Transverse colon (tissue), 4 donors: ENCODE measurements around the gene MMP25. TPM values are rescaled to one million over a fixed set of nuclear protein-coding genes. Genes with fewer than 3 reads are reported as not detected.
A peak's percentile ranks its signal among the peaks of the same experiment; 100 is the strongest.
"Not testable (repeated sequence)": the region's sequence is repeated elsewhere in the genome, so short reads cannot be mapped to it uniquely, and the experiment has no call there.

Experiments used
- DNase-seq: peaks from one replicate; pipeline ENCODE4 v3.0.0-alpha.2; 2019
- H3K27ac ChIP-seq, 4 donors: fragments of 200-600 bp; sonication (generic); 2 replicates each; pipeline ENCODE4 v1.5.1; 2016 to 2018; ENCODE audit warnings: inconsistent platforms in 4 of 4
- H3K27me3 ChIP-seq: fragments of 200-600 bp; sonication (generic); 2 replicates; pipeline ENCODE4 v1.5.1; 2017; ENCODE audit warnings: inconsistent platforms
- H3K36me3 ChIP-seq, 4 donors: fragments of 200-600 bp; sonication (generic); 2 replicates each; pipeline ENCODE4 v1.5.1; 2017 to 2019; ENCODE audit warnings: inconsistent platforms in 4 of 4
- H3K4me1 ChIP-seq, 4 donors: fragments of 200-600 bp; sonication (generic); 2 replicates each; pipeline ENCODE4 v1.5.1; 2017 to 2020; ENCODE audit warnings: inconsistent platforms in 4 of 4
- H3K4me3 ChIP-seq, 4 donors: fragments of 200-600 bp; sonication (generic); 1 replicate in 1 of 4; 2 replicates in 3 of 4; pipeline versions ENCODE4 v1.5.1 to v1.6.1; 2017 to 2019; ENCODE audit warnings: inconsistent platforms in 4 of 4
- H3K9me3 ChIP-seq, 2 donors: fragments of 200-600 bp; sonication (generic); 2 replicates each; pipeline ENCODE4 v1.5.1; 2017 to 2019; ENCODE audit warnings: inconsistent platforms in 2 of 2
- EP300 ChIP-seq: sonication (generic); formaldehyde crosslinking; IDR thresholded peaks from one replicate; pipeline ENCODE4 v1.6.1; 2017; ENCODE audit warnings: antibody characterized with exemption, low read depth
- POLR2A ChIP-seq: fragments of 450-650 bp; IDR thresholded peaks from one replicate; pipeline ENCODE4 v1.6.1; 2016; ENCODE audit warnings: antibody characterized with exemption, mild to moderate bottlenecking, moderate library complexity
- POLR2AphosphoS5 ChIP-seq, 3 donors: sonication (generic); formaldehyde crosslinking; IDR thresholded peaks; one replicate each; pipeline ENCODE4 v1.6.1; 2016; ENCODE audit warnings: antibody characterized with exemption in 3 of 3
- WGBS, 2 donors: methylation state at CpG; one replicate each; pipeline ENCODE4 v1.1.5; 2018; ENCODE audit warnings: low coverage in 1 of 2; 5-methylcytosine and 5-hydroxymethylcytosine counted together
- in situ Hi-C, 4 donors: fragments of 200-750 bp; cut with MboI; loops; one replicate each; pipeline versions ENCODE4 v1.15.0 to v1.15.1; 2017; ENCODE audit warnings: low sequenced_read_pairs in 3 of 4, low pct_ligation_motif_present in 1 of 4, low pct_unique_long_range_greater_than_20kb in 1 of 4
- intact Hi-C: fragments of 100-400 bp; cut with DNase I; formaldehyde crosslinking; loops from one replicate; pipeline ENCODE4 v1.15.1; 2023; ENCODE audit warnings: low total_unique reads
- total RNA-seq, 4 donors: library from RNA; depleted of rRNA; stranded (reverse); fragments of >200 nt; gene quantifications; one replicate each; pipeline ENCODE4 v1.1.0, GENCODE V29; 2016
- TF ChIP-seq, protein P1 (sequence below), 5 experiments: fragments of 200-600 bp in 3 of 5; fragments of 450-650 bp in 2 of 5; sonication (generic) in 3 of 5; IDR thresholded peaks; 1 replicate in 2 of 5; 2 replicates in 3 of 5; pipeline ENCODE4 v1.5.1; 2016 to 2017; ENCODE audit warnings: antibody characterized with exemption in 5 of 5, inconsistent platforms in 3 of 5, mild to moderate bottlenecking in 2 of 5, moderate library complexity in 1 of 5

Gene MMP25
- total RNA-seq, 4 donors from 2014 or later = 1.6 to 9.4 (median 1.8) TPM; not detected in 1

DNA sequence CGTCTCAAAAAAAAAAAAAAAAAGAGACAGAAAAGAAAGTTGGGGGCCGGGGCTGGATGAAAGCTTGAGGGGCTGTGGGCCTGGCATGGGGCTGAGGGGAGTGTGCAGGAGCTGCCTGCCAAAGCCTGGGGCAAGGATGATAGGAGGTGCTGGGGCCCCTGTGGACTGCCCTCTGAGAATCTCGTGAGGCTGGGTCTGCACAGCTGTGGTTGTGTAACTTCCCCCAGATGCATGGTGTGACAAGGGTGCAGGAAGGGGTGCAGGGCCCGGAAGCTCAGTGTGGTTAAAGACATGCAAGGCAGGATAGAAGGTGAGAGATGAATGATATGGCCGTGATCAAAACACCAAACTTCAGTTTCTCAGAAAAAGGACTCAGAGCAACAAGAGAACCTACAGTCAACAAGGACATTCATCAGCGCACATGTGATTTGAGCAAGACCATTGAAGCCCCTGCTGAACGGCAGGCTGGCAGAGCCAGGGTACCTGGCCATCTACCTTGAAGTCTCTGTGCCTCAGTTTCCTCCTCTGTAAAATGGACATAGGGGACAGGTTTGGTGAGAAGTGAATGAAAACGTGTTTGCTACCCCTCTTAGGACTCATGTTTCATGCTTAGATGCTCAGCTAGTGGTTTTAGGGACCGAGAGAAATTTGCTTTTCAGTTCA is 28.6 kb downstream of the MMP25 start:
- H3K4me3 ChIP-seq = no peak overlapping the region
- H3K27ac ChIP-seq = peak overlapping the region; percentile 44 to 62 (median 61)
- WGBS, 2 donors = 48 to 59% methylated on average over 6 to 9 of the region's 9 CpGs
- H3K27me3 ChIP-seq = no peaks in the 10 kb centered on the region
- in situ Hi-C loops = no loop called here
- H3K36me3 ChIP-seq = no peaks in the 10 kb centered on the region
- TF ChIP-seq, protein P1, sequence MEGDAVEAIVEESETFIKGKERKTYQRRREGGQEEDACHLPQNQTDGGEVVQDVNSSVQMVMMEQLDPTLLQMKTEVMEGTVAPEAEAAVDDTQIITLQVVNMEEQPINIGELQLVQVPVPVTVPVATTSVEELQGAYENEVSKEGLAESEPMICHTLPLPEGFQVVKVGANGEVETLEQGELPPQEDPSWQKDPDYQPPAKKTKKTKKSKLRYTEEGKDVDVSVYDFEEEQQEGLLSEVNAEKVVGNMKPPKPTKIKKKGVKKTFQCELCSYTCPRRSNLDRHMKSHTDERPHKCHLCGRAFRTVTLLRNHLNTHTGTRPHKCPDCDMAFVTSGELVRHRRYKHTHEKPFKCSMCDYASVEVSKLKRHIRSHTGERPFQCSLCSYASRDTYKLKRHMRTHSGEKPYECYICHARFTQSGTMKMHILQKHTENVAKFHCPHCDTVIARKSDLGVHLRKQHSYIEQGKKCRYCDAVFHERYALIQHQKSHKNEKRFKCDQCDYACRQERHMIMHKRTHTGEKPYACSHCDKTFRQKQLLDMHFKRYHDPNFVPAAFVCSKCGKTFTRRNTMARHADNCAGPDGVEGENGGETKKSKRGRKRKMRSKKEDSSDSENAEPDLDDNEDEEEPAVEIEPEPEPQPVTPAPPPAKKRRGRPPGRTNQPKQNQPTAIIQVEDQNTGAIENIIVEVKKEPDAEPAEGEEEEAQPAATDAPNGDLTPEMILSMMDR (IDR thresholded peaks at IDR 0.05) = no peak
- TF ChIP-seq POLR2AphosphoS5 (IDR thresholded peaks at IDR 0.05) (no peak), EP300 (no peak), POLR2A (no peak)
- H3K9me3 ChIP-seq = no peaks in the 10 kb centered on the region
- intact Hi-C loops = no loop called here
- DNase-seq = peak; percentile 63
- H3K4me1 ChIP-seq = peaks cover 0 to 7% (median 1%) of the 10 kb centered on the region in 4 donors

DNA sequence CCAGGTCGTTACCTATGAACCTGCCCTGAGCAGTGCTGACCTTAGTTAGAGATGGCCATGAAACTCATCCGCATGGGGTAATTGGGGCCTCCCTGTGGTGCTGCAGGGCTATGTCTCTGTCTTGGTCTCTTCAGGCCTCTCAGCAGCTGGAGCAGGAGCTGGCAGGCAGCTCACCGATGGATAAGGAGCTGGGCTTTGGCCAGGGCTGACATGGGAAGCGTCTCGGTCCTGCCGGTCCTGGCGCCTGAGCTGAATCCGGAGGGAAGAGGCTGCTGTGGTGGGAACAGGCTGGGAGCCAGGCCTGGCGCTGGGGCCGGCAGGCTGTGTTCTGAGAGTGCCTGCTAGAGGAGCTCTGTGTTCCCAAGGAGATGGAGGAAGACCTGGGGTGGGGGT is 29.2 kb downstream of the MMP25 start:
- DNase-seq = no peak
- no peaks in the 10 kb centered on the region for H3K36me3 ChIP-seq
- TF ChIP-seq EP300 (no peak), POLR2AphosphoS5 (IDR thresholded peaks at IDR 0.05) (no peak), POLR2A (no peak)
- TF ChIP-seq, protein P1 (IDR thresholded peaks at IDR 0.05) = no peak
- no peaks in the 10 kb centered on the region for H3K27me3 ChIP-seq
- H3K4me1 ChIP-seq = peaks cover 0 to 7% (median 1%) of the 10 kb centered on the region in 4 donors
- H3K4me3 ChIP-seq = no peak overlapping the region
- in situ Hi-C loops (no loop called here), intact Hi-C loops (no loop called here)
- H3K9me3 ChIP-seq = no peaks in the 10 kb centered on the region
- H3K27ac ChIP-seq = peak overlapping the region; percentile 44 to 62 (median 61)
- 33% methylated on average over 6 of the region's 10 CpGs; no CpG with 5 or more reads in 1 of the 2 donors for WGBS, 2 donors

DNA sequence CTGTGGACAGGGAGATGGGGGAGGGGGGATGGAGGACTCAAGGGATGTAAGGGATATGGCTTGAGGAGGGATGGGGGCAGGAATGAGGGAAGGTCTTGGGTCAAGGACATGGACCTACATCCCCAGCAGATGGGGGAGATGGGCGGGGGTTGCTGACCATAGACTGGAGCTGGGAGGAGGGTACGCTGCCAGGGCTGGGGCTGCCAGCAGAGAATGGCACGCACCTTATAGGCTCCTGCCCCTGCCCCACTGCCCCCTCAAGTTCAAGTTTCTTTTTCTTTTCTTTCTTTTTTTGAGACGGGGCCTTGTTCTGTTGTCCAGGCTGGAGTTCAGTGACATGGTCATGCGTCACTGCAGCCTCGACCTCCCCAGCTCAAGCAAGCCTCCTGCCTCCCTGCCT is 29.6 kb downstream of the MMP25 start:
- 76 to 78% methylated on average over 3 to 6 of the region's 6 CpGs for WGBS, 2 donors
- in situ Hi-C loops, H3K9me3 ChIP-seq, H3K4me1 ChIP-seq, H3K27me3 ChIP-seq, DNase-seq, H3K36me3 ChIP-seq, intact Hi-C loops, H3K4me3 ChIP-seq: not testable (repeated sequence)
- peak overlapping the region; percentile 56 to 62 (median 61) for H3K27ac ChIP-seq

- no peak for DNase-seq
- H3K4me3 ChIP-seq = no peak overlapping the region
- intact Hi-C loops = no loop called here
Measured at GRCh38 chr16:3076577-3076976, 30.2 kb downstream of the MMP25 start.

GRCh38 chr16:3080024-3080423 is 33.7 kb downstream of the MMP25 start:
- no peak overlapping the region for H3K4me3 ChIP-seq
- H3K9me3 ChIP-seq = no peaks in the 10 kb centered on the region
- intact Hi-C loops (no loop called here), in situ Hi-C loops (no loop called here)
- no peaks in the 10 kb centered on the region for H3K27me3 ChIP-seq
- peaks cover 0 to 6% (median 1%) of the 10 kb centered on the region in 4 donors for H3K4me1 ChIP-seq
- WGBS, 2 donors = 84 to 90% methylated on average over 13 to 17 of the region's 17 CpGs
- no peak for DNase-seq
- H3K36me3 ChIP-seq = no peaks in the 10 kb centered on the region
- H3K27ac ChIP-seq = no peak overlapping the region
- TF ChIP-seq, protein P1 (IDR thresholded peaks at IDR 0.05) = no peak

More at GRCh38 chr16:3076577-3076976, 30.2 kb downstream of the MMP25 start:
- TF ChIP-seq POLR2AphosphoS5 (IDR thresholded peaks at IDR 0.05) = no peak
- Histone ChIP-seq H3K27me3 (no peaks in the 10 kb centered on the region), H3K27ac (peak overlapping the region; percentile 56 to 62 (median 61)), H3K4me1 (peaks cover 0 to 7% (median 1%) of the 10 kb centered on the region in 4 donors), H3K9me3 (no peaks in the 10 kb centered on the region), H3K36me3 (no peaks in the 10 kb centered on the region)
- in situ Hi-C loops = no loop called here
- WGBS, 2 donors = 82% methylated on average over 6 of the region's 6 CpGs; no CpG with 5 or more reads in 1 of the 2 donors

DNA sequence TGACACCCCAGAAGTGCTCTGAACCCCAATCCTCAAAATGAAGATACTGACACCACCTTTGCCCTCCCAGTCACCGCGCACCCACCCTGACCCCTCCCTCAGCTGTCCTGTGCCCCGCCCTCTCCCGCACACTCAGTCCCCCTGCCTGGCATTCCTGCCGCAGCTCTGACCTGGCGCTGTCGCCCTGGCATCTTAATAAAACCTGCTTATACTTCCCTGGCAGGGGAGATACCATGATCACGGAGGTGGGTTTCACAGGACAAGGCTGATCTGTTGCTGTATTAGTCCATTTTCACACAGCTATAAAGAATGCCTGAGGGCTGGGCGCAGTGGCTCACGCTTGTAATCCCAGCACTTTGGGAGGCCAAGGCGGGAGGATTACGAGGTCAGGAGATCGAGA is 35.6 kb downstream of the MMP25 start:
- H3K27ac ChIP-seq, DNase-seq, in situ Hi-C loops, intact Hi-C loops, H3K36me3 ChIP-seq, H3K4me1 ChIP-seq, H3K9me3 ChIP-seq, H3K27me3 ChIP-seq, H3K4me3 ChIP-seq: not testable (repeated sequence)
- 75 to 82% methylated on average over 6 to 11 of the region's 13 CpGs for WGBS, 2 donors

- H3K27me3 ChIP-seq, DNase-seq, intact Hi-C loops, H3K27ac ChIP-seq, H3K36me3 ChIP-seq, H3K9me3 ChIP-seq, H3K4me1 ChIP-seq, H3K4me3 ChIP-seq, in situ Hi-C loops: not testable (repeated sequence)
- 93 to 96% methylated on average over 3 to 8 of the region's 8 CpGs for WGBS, 2 donors
Measured at GRCh38 chr16:3083408-3083807, 37.0 kb downstream of the MMP25 start.
